Aorta (tissue), 5 donors: ENCODE data around the gene CACNA2D4. TPM values are rescaled to one million over a fixed set of nuclear protein-coding genes. Genes with fewer than 3 reads are reported as not detected.
A peak's percentile ranks its signal among the peaks of the same experiment; 100 is the strongest.

Experiments
- ATAC-seq: fragments of 200-7000 bp; cut with Tn5 transposase; one replicate; pipeline ENCODE4 v1.9.1; 2022; ENCODE audit warnings: moderate library complexity; ENCODE audit not compliant: low FRiP score
- DNase-seq, 2 donors: peaks; one replicate each; pipeline ENCODE4 v3.0.0-alpha.2; 2020
- H3K27ac ChIP-seq, 2 donors: one replicate each; pipeline ENCODE4 v1.5.1; 2013; ENCODE audit warnings: low read length in 2 of 2, mild to moderate bottlenecking in 2 of 2, moderate library complexity in 2 of 2, control low read depth in 1 of 2, inconsistent platforms in 1 of 2, low read depth in 1 of 2
- H3K27me3 ChIP-seq, 2 donors: one replicate each; pipeline ENCODE4 v1.6.1; 2013; ENCODE audit warnings: control low read depth in 1 of 2, low read length in 1 of 2, mild to moderate bottlenecking in 1 of 2, moderate library complexity in 1 of 2; ENCODE audit not compliant: insufficient read depth in 2 of 2, control insufficient read depth in 1 of 2
- H3K36me3 ChIP-seq, 2 donors: one replicate each; pipeline ENCODE4 v1.6.1; 2013; ENCODE audit warnings: control low read depth in 1 of 2, low read length in 1 of 2, mild to moderate bottlenecking in 1 of 2; ENCODE audit not compliant: insufficient read depth in 2 of 2, control insufficient read depth in 1 of 2
- H3K4me1 ChIP-seq, 2 donors: one replicate each; pipeline ENCODE4 v1.6.1; 2013; ENCODE audit warnings: low read length in 2 of 2, control low read depth in 1 of 2, mild to moderate bottlenecking in 1 of 2, moderate library complexity in 1 of 2; ENCODE audit not compliant: insufficient read depth in 2 of 2, control insufficient read depth in 1 of 2
- H3K4me3 ChIP-seq, 2 donors: one replicate each; pipeline ENCODE4 v1.5.1; 2013; ENCODE audit warnings: low read length in 2 of 2, control low read depth in 1 of 2, mild to moderate bottlenecking in 1 of 2
- H3K9me3 ChIP-seq: one replicate; pipeline ENCODE4 v1.6.1; 2013; ENCODE audit warnings: mild to moderate bottlenecking, low read length; ENCODE audit not compliant: control insufficient read depth
- WGBS, 2 donors: extraction: QIAGEN DNeasy Blood & Tissue Kit; methylation state at CpG; one replicate each; pipeline ENCODE4 v1.1.7; 2013; 5-methylcytosine and 5-hydroxymethylcytosine counted together
- intact Hi-C, 2 donors: fragments of 100-400 bp; cut with DNase I; formaldehyde crosslinking; loops; one replicate each; pipeline versions ENCODE4 v1.14.2 to v1.15.0; 2022
- polyA plus RNA-seq, 2 donors: library from polyadenylated mRNA; stranded (reverse); fragments of 200-250 nt; gene quantifications; one replicate each; pipeline ENCODE4 v1.2.3, GENCODE V29; 2013
- total RNA-seq, 2 donors: library from RNA; stranded (reverse); fragmentation: NEBNext Ultra II Directional; extraction: Animal tissue kit (Norgen Biotek cat#: 25700); gene quantifications; one replicate each; pipeline ENCODE4 v1.2.1, GENCODE V29; 2021
- donor health status: healthy with polysubstance abuse.
- donor health status: Bipolar disorder and iron deficiency.
- donor health status: DM: no; HTN: no; CAD: no.
- donor health status: DM: no; HTN: no; CAD: no.
- donor health status: DM: yes; HTN: yes; CAD: no.

Gene CACNA2D4
- total and polyA plus RNA-seq, 4 donors = 0.88 to 9.7 (median 4.6) TPM

GRCh38 chr12:1828856-1829255 is 89.6 kb downstream of the CACNA2D4 start:
- Histone ChIP-seq H3K36me3 (no peaks in the 10 kb centered on the region), H3K27ac (no peak overlapping the region), H3K9me3 (no peaks in the 10 kb centered on the region), H3K4me1 (no peaks in the 10 kb centered on the region), H3K4me3 (no peak overlapping the region), H3K27me3 (no peaks in the 10 kb centered on the region)
- no peak for ATAC-seq
- 79 to 87% methylated on average over 16 of the region's 16 CpGs for WGBS, 2 donors
- DNase-seq = peak in 1 of 2 donors; percentile 4
- intact Hi-C loops = no loop called here

DNA sequence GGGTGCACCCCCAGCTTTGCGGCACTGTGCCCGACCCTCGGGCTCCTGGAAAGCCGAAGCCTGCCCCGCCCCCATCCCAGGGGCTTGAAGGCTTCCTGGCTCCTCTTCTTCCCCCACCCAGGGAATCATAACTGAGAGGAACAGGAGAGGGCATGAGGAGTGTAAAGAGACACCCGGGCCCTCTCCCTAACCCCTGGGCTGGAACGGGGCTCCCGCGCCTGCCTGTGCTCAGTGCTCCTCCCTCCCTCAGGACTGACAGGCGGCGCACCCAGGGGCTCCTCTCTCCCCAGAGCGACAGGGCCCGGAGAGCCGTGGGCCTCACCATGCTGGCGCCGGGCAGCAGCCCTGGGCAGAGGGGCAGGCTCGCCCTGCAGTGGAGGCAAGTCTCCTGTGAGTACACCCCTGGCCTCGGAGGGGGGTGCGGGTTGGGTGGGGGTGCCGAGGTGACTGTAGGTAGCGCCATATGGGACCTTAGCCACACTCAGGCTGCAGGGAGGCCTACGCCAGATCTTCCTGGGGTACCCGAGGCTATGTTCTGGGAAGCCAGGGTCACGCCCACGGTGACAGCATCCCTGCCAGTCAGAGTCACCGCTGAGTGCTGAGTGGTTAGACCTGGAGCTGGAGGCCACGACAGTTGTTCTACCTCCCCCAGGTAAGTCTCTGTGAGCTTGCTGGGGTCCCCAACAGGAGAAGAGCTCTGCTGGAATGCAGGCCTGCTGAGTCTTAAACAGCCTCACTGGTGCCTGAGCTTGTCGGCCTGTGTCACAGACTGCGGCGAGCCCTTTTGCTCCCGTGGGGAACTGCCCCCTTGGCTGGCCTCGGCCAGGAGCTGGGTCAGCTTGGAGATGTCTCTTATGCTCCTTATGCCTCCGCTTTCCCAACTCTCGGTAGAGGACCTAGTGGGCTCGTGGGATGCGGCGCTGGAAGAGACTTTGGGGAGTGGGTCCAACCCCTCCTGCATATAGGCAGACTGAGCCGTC is 90.3 kb downstream of the CACNA2D4 start:
- no peak for ATAC-seq
- H3K36me3 ChIP-seq = no peaks in the 10 kb centered on the region
- no peaks in the 10 kb centered on the region for H3K4me1 ChIP-seq
- 83 to 89% methylated on average over 37 to 38 of the region's 38 CpGs for WGBS, 2 donors
- no peak overlapping the region for H3K27ac ChIP-seq
- intact Hi-C loops = no loop called here
- H3K4me3 ChIP-seq = no peak overlapping the region
- DNase-seq = peak in 1 of 2 donors; percentile 60
- no peaks in the 10 kb centered on the region for H3K9me3 ChIP-seq
- H3K27me3 ChIP-seq = no peaks in the 10 kb centered on the region

GRCh38 chr12:1826867-1827705 is 91.4 kb downstream of the CACNA2D4 start:
- H3K4me1 ChIP-seq = no peaks in the 10 kb centered on the region
- peak in 1 of 2 donors; percentile 36 for DNase-seq
- H3K9me3 ChIP-seq = no peaks in the 10 kb centered on the region
- H3K4me3 ChIP-seq = no peak overlapping the region
- 80 to 83% methylated on average over 21 to 25 of the region's 25 CpGs for WGBS, 2 donors
- intact Hi-C loops = no loop called here
- H3K36me3 ChIP-seq = no peaks in the 10 kb centered on the region
- no peak for ATAC-seq
- H3K27me3 ChIP-seq = no peaks in the 10 kb centered on the region
- no peak overlapping the region for H3K27ac ChIP-seq

DNA sequence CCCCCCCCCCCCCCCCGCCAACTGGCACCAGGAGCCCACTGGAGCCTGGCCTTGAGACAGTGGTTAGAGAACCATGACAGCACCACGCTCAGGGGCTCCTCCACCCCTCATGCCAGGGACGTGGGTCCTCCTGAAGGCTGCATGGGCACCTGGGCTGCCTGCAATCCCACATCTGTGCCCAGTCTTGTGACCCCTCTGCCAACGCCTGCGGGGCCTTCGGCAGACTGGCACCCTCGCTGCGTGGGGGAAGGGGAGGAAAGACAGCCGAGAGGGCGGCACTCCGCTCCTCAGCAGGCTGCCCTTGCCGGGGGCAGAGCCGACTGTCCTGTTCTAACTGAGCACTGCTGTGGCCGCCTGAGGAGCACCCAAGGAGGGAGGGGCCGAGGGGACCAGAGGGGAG is 92.1 kb downstream of the CACNA2D4 start:
- intact Hi-C loops = no loop called here
- no peak overlapping the region for H3K4me3 ChIP-seq
- 81 to 83% methylated on average over 15 of the region's 15 CpGs for WGBS, 2 donors
- H3K9me3 ChIP-seq = no peaks in the 10 kb centered on the region
- no peaks in the 10 kb centered on the region for H3K36me3 ChIP-seq
- H3K27me3 ChIP-seq = no peaks in the 10 kb centered on the region
- H3K4me1 ChIP-seq = no peaks in the 10 kb centered on the region
- H3K27ac ChIP-seq = no peak overlapping the region
- ATAC-seq (no peak), DNase-seq (no peak)

DNA sequence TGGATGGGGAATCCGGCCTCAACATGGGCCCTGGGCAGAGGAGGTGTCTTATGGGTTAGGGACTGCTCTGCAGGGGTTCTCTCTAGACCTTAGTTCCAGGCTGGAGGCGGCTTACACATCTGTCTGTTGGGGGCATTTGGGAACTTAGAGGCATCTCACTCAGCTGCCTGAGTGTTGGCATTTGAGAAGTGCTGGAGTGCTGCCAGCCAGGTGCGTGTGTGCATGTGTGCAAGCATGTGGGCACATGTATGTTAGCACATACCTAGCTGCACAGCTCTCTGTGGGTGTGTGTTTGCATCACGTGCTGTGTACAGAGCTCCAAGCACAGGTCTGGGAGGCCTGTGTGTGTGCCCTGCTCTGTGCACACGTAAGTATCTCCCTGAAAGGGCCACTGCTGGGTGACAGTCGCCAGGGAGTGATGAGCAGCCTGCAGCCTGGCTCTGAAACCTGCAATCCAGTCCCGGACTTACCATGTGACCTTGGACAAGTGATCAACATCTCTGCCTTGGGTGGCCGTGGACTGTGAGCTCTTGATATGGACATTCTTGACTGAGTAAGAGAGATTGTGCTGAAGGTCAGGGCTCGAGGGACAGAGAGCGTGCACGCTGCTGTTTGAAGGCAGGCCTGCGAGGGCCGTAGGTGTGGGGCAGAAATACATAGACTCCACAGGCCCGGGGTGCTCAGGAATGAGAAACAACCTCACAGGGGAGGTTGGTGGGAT is 92.9 kb downstream of the CACNA2D4 start:
- no peaks in the 10 kb centered on the region for H3K27me3 ChIP-seq
- intact Hi-C loops = no loop called here
- no peaks in the 10 kb centered on the region for H3K4me1 ChIP-seq
- ATAC-seq = no peak
- 87 to 89% methylated on average over 14 of the region's 14 CpGs for WGBS, 2 donors
- no peak overlapping the region for H3K27ac ChIP-seq
- no peak for DNase-seq
- H3K9me3 ChIP-seq = no peaks in the 10 kb centered on the region
- H3K36me3 ChIP-seq = no peaks in the 10 kb centered on the region
- no peak overlapping the region for H3K4me3 ChIP-seq

DNA sequence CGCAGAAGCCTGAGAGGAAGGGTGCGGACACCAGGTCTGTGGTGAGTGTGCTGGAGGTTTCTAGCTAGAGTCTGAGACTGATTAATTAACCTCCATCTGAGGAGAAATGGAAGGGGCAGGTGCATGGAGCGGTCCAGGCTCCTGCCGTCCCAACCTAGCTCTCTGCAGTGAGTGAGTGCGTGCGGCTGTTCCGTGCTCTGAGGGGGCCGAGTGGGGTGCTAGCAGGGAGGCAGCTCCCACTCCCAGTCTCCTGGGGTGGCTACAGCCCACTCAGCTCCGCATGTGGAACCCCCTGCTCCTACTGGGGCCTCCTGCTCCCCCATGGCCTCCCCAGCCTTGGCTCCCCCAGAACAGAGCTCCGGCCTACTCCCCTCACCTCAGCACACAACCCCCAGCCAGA is 95.2 kb downstream of the CACNA2D4 start:
- Histone ChIP-seq H3K9me3 (no peaks in the 10 kb centered on the region), H3K36me3 (no peaks in the 10 kb centered on the region), H3K4me3 (no peak overlapping the region), H3K4me1 (no peaks in the 10 kb centered on the region), H3K27me3 (no peaks in the 10 kb centered on the region), H3K27ac (no peak overlapping the region)
- ATAC-seq (no peak), DNase-seq (no peak)
- WGBS, 2 donors = 97% methylated on average over 10 of the region's 10 CpGs
- intact Hi-C loops = no loop called here

- Histone ChIP-seq H3K27ac (no peak overlapping the region), H3K4me1 (no peaks in the 10 kb centered on the region), H3K27me3 (no peaks in the 10 kb centered on the region), H3K9me3 (no peaks in the 10 kb centered on the region), H3K4me3 (no peak overlapping the region), H3K36me3 (no peaks in the 10 kb centered on the region)
- 77 to 81% methylated on average over 11 of the region's 11 CpGs for WGBS, 2 donors
- intact Hi-C loops = no loop called here
- DNase-seq = no peak
- no peak for ATAC-seq
These were observed 95.8 kb downstream of the CACNA2D4 start for GRCh38 chr12:1822699-1823098.

DNA sequence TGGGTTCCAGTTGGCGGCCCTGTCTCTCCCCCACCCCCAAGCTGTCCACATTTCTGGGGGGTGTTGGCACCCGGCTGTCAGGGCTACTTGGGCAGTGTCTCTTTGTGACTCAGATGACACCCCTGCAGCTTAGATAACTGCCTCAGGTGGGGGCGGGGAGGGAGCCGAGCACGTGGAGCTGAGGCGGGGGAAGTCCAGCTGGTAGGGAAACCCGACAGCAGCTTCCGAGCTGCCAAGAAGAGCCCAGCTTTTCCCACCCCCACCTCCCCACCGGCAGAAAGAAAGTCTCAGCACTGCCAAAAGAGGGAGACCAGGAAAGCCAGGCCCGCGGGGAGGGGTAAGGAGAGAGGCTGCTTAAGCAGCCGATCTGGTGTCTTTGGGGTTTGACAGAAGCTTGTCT is 96.6 kb downstream of the CACNA2D4 start:
- Histone ChIP-seq H3K27me3 (no peaks in the 10 kb centered on the region), H3K4me1 (no peaks in the 10 kb centered on the region), H3K27ac (no peak overlapping the region), H3K4me3 (no peak overlapping the region), H3K9me3 (no peaks in the 10 kb centered on the region), H3K36me3 (no peaks in the 10 kb centered on the region)
- ATAC-seq (no peak), DNase-seq (no peak)
- 19 to 30% methylated on average over 12 of the region's 12 CpGs for WGBS, 2 donors
- intact Hi-C loops = no loop called here
